GM19193 (cell line): ENCODE measurements around the gene ACSF3.

Experiments
- POLR2A ChIP-seq: IDR thresholded peaks from 4 replicates; pipeline ENCODE4 v1.6.1; 2011; ENCODE audit not compliant: insufficient read depth, insufficient read length; ENCODE audit errors: extremely low read depth

ACSF3 gene

DNA sequence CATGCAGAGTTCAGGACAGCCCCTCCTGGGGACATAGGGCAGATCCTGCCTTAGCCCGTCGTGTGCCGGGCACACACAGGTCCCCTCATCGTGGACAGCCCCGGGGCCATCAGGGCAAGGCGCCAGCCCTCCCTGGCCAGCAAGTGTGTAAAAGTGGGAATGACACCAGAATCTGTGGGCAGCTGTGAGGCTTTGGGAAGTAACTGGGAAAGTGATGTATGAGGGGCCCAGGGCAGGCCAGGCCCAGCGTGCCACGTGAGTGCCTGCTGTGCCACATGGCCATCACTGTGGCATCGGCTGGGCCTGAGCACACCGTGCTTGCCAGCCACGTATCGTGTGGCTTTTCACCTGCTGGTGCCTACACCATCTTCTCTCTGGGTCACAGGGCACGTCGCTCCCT is 26.6 kb downstream of the ACSF3 start:
- TF ChIP-seq POLR2A = no peak

DNA sequence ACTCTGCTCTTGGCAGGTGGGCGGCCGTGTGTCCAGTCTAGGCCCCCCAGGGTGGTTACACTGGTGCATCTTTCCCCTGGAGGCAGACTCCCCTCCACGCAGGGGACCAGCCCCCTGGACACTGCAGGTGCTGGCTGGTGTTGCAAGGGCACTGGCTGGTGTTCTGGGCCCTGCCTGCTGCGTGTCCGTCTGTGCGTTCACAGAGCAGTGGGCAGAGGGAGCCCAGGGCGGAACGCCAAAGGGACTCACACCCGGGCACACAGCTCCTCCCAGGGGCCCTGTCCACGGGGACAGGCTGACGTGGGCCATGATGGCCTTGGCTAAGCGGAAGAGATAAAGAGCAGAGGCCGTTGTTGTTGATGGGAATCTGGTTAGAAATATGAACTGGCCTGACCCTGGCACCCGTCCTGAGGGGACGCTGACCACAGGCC is 27.3 kb downstream of the ACSF3 start:
- TF ChIP-seq POLR2A = no peak

DNA sequence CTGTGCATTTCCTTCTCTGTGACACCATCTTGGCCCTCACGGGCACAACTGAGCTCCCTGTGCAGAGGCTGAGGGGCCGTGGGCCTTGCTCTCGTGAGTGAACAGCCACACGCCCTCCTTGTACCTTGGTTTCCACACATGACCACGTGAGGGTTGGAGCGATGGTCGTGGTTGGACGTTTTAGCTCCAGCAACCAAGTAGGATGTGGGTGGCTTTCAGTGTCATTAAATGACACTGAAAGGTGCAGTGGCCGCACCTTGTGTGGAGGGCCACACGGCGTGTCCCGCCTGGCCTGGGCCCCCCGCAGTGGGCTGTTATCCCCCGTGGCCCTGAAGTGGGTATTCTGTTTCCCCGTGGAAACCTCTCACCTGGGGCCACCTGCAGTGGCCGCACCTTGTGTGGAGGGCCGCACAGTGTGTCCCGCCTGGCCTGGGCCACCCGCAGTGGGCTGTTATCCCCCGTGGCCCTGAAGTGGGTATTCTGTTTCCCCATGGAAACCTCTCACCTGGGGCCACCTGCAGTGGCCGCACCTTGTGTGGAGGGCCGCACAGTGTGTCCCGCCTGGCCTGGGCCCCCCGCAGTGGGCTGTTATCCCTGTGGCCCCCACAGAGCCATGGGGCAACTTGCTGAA is 28.2 kb downstream of the ACSF3 start:
- no peak for TF ChIP-seq POLR2A

DNA sequence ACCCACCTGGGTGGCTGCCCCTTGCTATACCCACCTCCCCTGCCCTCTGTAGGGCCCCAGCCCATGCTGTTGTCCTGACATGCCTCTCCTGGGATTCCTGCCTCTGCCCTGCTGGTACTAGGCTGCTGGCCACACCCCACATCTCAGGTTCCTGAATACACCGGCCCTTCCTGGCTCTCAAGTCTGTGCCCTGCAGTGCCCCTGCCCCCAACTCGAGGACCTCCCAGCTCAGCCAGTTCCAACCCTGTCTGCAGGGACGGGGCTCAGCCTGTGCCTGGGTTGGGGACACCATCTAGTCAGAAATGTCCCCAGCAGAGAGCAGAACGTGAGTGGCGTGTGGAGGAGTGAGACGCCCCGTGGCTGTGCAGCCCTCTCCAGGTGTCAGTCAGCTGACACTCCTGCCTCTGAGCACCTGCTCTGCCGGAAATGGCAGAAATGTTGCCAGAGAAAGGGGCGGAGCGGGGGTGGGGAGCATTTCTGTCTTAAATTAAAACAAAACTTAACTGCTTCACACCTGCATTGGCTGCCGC is 28.7 kb downstream of the ACSF3 start:
- TF ChIP-seq POLR2A = no peak

DNA sequence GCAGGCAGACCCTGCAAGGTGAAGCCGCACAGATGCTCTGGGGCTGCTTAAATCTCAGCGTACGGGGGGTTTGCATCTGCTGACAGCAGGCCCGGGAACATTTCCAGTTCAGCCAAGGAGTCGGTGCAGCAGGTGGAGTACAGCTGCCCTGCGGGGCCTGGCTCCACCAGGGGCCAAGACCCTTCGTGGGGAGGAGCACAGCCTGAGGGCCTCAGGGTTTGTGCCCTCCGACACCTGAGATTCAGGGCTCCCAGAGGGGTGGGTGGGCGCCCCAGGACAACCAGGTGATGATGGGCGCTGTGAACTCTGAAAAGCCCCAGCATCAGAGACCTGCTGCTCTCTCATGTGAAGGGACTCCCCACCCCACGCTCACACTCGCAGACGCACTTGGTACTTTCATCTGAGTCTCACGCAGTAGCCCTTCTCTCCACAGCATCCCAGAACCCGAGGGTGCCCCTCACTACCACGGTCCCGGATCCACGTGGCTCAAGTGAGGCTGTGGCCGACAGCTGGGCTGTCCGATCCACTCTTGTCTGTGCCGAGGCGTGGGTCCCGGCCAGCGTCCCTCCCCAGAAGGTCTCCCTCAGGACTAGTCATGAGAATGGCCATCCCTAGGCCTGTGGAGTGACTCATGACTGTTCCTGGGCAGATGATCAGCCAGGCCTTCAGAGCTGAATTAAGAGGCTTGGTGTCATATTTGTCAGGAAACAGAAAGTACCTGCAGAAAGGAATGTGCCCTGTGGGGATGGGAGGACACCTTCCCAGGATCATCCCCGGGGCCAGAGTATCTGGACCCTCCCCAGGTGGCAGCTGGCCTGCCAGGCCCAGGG is 29.6 kb downstream of the ACSF3 start:
- TF ChIP-seq POLR2A = no peak

DNA sequence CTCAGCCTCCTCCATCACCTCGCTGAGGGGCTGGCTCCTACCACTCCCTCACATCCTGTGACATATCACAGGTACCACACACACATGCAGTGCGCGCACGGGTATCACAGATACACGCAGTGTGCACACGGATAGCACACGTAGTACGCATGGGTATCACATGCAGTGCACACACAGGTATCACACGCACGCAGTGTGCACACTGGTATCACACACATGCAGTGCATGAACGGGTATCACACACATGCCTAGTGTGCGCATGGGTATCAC is 30.1 kb downstream of the ACSF3 start:
- no peak for TF ChIP-seq POLR2A

DNA sequence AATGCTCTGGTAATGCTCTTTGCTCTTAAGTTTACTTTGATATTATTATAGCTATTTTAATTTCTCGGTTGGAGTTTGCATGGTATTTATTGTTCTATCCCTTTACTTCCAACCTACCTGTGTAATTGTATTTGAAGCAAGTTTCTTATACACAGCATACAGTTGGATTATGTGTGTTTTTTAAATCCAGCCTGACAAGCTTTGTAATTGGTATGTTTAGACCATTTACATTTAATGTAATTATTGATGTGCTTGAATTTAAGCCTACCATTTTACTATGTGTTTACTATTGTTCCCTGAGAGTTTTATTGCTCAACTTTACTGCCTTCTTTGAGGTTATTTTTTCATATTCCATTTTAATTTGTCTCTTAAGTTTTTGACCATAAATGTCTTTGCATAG is 35.7 kb downstream of the ACSF3 start:
- no peak for TF ChIP-seq POLR2A

DNA sequence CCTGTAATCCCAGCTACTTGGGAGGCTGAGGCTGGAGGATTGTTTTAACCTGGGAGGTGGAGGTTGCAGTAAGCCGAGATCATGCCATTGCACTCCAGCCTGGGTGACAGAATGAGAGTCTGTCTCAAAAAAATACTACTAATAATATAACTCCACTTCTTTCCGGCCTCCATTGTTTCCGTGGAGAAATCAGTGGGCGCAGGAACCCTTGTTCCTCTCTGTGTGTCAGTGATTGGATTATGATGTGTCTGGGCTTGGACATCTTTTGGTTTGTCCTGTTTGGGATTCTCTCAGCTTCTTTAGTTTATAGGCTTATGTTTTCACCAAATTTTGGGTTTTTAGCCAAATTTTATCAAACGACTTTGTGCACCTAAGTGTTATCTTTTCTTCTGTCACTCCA is 36.8 kb downstream of the ACSF3 start:
- TF ChIP-seq POLR2A = no peak

DNA sequence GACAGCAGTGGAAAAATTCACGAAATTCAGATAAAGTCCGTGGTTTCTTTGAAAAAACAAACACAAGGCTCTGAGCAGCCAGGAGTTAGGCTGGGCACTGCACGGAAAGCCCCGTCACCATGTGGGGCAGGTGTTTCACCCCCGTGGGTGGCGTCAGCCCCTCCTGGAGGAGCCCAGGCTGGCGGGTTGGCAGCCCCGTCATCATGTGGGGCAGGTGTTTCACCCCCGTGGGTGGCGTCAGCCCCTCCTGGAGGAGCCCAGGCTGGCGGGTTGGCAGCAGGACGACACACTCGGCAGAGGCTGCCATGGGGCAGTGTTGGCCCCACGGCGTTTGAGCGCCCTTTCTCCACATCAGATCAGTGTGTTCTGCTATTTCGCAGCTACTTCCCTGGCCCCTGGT is 38.1 kb downstream of the ACSF3 start:
- no peak for TF ChIP-seq POLR2A

DNA sequence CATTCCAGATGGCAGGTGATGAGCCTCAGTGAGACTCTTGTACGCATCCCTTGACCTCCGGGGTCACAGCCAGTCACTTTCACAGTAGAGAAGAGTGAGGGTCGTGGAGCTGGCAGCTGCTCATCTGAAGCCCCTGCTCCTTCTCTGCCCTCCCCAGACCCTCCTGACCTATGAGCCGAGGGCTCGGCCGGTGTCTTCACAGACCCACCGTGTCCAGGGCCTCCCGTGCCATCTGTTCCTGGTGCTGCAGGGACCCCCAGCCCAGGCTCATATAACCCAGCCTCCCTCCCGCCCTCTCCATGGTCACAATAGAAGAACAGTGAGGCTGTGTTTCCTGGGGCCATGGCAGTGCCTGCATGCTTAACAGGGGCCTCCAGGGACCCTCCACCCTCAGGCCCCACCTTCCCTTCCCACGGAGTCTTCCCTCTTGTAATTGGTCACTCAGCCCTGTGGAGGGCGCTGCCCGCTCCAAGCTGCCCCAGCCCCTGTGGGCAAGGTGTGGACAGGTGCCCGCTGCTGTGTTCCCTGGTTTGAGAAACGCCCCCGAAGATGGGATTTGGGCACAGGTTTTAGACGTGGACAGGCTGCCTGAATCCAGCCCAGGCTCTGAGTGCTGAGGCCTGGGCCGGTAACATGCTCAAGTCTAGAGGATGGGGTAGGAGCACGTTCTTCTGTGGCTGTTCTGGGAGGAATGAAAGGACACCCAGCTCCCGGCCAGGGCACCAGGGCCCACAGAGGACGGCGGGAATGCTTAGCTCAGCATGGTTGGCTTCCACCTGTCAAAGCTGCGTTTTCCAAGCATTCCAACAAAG is 38.7 kb downstream of the ACSF3 start:
- no peak for TF ChIP-seq POLR2A

DNA sequence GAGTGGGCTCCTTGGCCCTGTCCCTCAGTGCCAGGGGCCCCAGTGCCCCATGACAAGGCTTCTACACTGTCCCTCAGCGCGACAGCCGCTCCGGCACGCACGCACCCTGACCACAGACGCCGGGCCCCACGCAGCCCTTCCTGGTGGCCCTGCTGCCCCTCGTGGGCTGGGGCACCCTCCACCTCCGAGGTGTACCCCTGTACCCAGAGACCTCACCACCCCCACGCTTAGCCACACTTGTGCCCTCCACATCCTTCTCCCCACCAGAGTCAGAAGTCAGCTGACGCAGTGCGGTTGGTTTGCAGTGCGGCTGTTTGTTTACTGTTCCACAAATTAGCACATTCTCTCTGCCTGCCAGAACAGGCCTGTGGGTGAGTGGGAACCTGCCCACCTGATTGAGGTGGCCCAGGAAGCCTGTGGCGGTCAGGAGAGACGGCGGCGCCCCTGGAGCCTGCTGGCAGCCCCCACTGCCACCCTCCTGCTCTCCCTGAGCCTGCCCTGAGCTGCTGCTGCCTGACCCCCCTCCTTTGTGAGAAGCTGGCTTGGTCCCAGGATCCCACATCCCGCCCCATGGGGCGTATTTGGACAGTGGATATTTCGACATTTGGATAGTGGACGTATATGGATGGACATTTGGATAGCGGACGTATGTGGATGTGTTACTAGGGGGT is 39.9 kb downstream of the ACSF3 start:
- no peak for TF ChIP-seq POLR2A

DNA sequence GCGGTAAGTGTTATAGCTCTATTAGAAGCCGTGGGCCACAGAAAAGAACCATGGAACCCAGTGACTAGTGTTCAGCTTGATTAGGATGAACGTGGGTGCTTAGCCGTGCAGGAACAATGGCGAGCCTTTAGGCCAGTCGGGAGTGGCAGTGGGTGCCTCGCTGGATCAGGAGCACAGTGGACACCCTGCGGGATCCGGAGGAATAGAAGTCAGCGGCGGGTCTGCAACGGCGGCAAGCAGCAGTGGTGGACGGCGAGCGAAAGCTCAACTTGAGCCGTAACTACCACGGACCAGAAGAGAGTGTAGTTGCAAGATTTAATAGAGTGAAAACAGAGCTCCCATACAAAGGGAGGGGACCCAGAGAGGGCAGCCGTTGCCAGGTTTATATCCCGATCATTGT is 40.6 kb downstream of the ACSF3 start:
- no peak for TF ChIP-seq POLR2A

DNA sequence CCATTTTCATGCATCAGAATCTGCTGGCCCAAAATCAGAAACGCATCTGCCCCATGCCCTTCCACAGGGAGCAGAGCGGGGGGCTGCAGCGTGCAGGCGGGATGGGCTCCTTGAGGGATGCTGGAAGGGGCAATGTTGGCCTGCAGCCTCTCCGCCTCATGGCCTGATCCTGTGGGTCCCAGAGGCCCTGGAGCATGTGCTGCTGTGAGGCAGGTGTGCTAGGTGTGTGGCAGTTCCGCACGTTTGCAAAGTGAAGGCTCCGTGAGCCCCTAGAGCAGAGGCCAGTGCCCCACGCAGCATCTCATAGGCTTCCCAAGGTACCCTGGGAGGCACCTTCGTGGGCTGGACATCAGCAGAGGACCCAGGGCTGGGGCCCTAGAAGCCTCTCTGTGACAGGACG is 41.5 kb downstream of the ACSF3 start:
- TF ChIP-seq POLR2A = no peak

DNA sequence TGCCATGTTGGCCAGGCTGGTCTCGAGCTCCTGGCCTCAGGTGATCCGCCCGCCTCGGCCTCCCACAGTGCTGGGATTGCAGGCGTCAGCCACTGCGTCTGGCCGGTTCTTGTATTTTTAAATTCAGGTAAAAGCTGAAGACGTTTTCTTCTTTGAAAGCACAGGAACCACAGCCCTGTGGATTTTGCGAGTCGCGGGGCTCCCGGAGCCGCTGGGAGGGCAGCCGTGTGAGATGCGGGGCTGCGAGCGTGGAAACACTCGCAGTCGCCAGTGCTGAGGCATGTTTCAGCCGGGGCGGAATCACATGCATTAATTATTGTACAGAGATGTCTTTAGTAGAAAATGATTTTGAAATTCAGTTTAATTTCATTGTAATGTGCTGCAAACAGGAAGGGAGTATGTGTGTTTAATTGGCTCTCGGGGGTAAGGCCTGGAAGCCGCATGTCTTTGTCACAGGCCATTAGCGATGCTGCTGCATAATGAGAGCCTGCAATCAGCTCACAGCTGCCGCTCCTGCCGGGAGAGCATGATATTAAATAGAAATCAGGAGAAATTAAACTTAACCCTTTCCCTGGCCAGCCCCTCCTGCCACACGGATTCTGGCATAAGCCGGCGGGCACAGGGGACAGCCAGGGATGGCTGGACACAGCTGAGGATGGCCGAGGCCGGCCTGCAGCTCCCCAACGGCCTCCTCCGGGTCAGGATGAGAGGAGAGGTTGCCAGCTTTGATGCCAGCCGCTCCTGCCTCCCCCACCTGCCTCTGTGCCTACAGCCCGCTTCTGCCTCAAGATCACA is 42.5 kb downstream of the ACSF3 start:
- no peak for TF ChIP-seq POLR2A
